K562 (cell line): Measurements from ENCODE around the gene SRRM5. TPM values are rescaled to one million over a fixed set of nuclear protein-coding genes. Genes with fewer than 3 reads are reported as not detected.

Source experiments
- ASH1L ChIP-seq: fragments of 450-650 bp; IDR thresholded peaks from 2 replicates; pipeline ENCODE4 v1.6.1; 2018; ENCODE audit warnings: borderline replicate concordance, mild to moderate bottlenecking, low read depth; ENCODE audit not compliant: partially characterized antibody
- E4F1 ChIP-seq: fragments of 250-450 bp; sonication (Bioruptor Pico); IDR thresholded peaks from 2 replicates; pipeline ENCODE4 v1.5.0; 2021; ENCODE audit warnings: mild to moderate bottlenecking, borderline replicate concordance
- EP400 ChIP-seq: fragments of 450-650 bp; IDR thresholded peaks from 2 replicates; pipeline ENCODE4 v1.6.1; 2017; ENCODE audit warnings: antibody characterized with exemption, mild to moderate bottlenecking, moderate library complexity
- FOXJ2 ChIP-seq: fragments of 200-800 bp; sonication (Bioruptor generic); IDR thresholded peaks from 2 replicates; pipeline ENCODE4 v1.6.1; 2016; ENCODE audit warnings: missing genetic modification characterization, missing compliant biosample characterization
- MNT ChIP-seq, 2 experiments: fragments of 450-650 bp; conservative IDR thresholded peaks; 2 replicates each; pipeline ENCODE4 v1.6.1; 2017; ENCODE audit warnings: mild to moderate bottlenecking in 2 of 2, moderate library complexity in 2 of 2
- MXI1 ChIP-seq: IDR thresholded peaks from 2 replicates; pipeline ENCODE4 v1.6.1; 2011; ENCODE audit warnings: low read depth, mild to moderate bottlenecking, improper control_type of control experiment, low read length
- PML ChIP-seq: IDR thresholded peaks from 2 replicates; pipeline ENCODE4 v1.6.1; 2012; ENCODE audit warnings: low read length, inconsistent platforms
- ZKSCAN3 ChIP-seq: fragments of 250-450 bp; sonication (Bioruptor Pico); IDR thresholded peaks from 2 replicates; pipeline ENCODE4 v1.4.0; 2020
- ZNF3 ChIP-seq: fragments of 250-450 bp; sonication (Bioruptor Pico); IDR thresholded peaks from 2 replicates; pipeline ENCODE4 v1.5.0; 2021; ENCODE audit warnings: mild to moderate bottlenecking, moderate library complexity
- polyA plus RNA-seq, 8 experiments: library from polyadenylated mRNA; depleted of rRNA in 4 of 8; stranded (reverse) in 5 of 8; unstranded in 3 of 8; fragments of >200 nt; fragmentation: Nextera tagmentation in 2 of 8; fragmentation: Illumina TruSeq in 1 of 8; extraction: Ambion mirVana in 2 of 8; extraction: Trizol in 1 of 8; gene quantifications; 2 replicates each; pipeline versions ENCODE4 v1.2.1 to v1.2.3, GENCODE V29; 2011 to 2014; ENCODE audit warnings: inconsistent platforms in 1 of 8, missing spikeins in 1 of 8
- total RNA-seq, 7 experiments: library from RNA; depleted of rRNA in 6 of 7; stranded (reverse); fragments of >200 nt in 6 of 7; fragmentation: Illumina TruSeq in 2 of 7; extraction: Trizol in 2 of 7; gene quantifications; 2 replicates each; pipeline versions ENCODE4 v1.2.1 to v1.2.3, GENCODE V29; 2011 to 2021; ENCODE audit warnings: low replicate concordance in 1 of 7
- TF ChIP-seq, protein P1 (sequence below): fragments of 250-450 bp; sonication (Bioruptor Pico); IDR thresholded peaks from 2 replicates; pipeline ENCODE4 v1.5.1; 2021; ENCODE audit warnings: mild to moderate bottlenecking
- TF ChIP-seq, protein P2 (sequence below), 2 experiments: fragments of 450-650 bp in 1 of 2; sonication (generic) in 1 of 2; formaldehyde crosslinking in 1 of 2; IDR thresholded peaks; 2 replicates each; pipeline versions ENCODE4 v1.7.1 to v1.9.0; 2016 to 2022; ENCODE audit warnings: inconsistent platforms in 1 of 2, mild to moderate bottlenecking in 1 of 2, missing genetic modification reagents in 1 of 2

SRRM5 gene
- total and polyA plus RNA-seq, 9 of the 15 experiments (the other 6 are each of a cell fraction or from before 2014, with no cell fraction given): 0.09 to 0.45 (median 0.18) TPM; not detected in 2

GRCh38 chr19:43575156-43575950, 36.5 kb upstream of the SRRM5 start, which contains the start of the genes PINLYP and XRCC1 (continued):
- TF ChIP-seq, protein P1, sequence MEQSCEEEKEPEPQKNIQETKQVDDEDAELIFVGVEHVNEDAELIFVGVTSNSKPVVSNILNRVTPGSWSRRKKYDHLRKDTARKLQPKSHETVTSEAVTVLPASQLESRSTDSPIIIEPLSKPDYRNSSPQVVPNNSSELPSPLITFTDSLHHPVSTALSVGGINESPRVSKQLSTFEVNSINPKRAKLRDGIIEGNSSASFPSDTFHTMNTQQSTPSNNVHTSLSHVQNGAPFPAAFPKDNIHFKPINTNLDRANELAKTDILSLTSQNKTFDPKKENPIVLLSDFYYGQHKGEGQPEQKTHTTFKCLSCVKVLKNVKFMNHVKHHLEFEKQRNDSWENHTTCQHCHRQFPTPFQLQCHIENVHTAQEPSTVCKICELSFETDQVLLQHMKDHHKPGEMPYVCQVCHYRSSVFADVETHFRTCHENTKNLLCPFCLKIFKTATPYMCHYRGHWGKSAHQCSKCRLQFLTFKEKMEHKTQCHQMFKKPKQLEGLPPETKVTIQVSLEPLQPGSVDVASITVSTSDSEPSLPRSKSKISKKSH: no peak
- TF ChIP-seq, protein P2, sequence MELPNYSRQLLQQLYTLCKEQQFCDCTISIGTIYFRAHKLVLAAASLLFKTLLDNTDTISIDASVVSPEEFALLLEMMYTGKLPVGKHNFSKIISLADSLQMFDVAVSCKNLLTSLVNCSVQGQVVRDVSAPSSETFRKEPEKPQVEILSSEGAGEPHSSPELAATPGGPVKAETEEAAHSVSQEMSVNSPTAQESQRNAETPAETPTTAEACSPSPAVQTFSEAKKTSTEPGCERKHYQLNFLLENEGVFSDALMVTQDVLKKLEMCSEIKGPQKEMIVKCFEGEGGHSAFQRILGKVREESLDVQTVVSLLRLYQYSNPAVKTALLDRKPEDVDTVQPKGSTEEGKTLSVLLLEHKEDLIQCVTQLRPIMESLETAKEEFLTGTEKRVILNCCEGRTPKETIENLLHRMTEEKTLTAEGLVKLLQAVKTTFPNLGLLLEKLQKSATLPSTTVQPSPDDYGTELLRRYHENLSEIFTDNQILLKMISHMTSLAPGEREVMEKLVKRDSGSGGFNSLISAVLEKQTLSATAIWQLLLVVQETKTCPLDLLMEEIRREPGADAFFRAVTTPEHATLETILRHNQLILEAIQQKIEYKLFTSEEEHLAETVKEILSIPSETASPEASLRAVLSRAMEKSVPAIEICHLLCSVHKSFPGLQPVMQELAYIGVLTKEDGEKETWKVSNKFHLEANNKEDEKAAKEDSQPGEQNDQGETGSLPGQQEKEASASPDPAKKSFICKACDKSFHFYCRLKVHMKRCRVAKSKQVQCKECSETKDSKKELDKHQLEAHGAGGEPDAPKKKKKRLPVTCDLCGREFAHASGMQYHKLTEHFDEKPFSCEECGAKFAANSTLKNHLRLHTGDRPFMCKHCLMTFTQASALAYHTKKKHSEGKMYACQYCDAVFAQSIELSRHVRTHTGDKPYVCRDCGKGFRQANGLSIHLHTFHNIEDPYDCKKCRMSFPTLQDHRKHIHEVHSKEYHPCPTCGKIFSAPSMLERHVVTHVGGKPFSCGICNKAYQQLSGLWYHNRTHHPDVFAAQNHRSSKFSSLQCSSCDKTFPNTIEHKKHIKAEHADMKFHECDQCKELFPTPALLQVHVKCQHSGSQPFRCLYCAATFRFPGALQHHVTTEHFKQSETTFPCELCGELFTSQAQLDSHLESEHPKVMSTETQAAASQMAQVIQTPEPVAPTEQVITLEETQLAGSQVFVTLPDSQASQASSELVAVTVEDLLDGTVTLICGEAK (IDR thresholded peaks at IDR 0.05): peak; percentile 48; the same call in 1 of the 2 replicates
- TF ChIP-seq, protein P2 (CRISPR knock-in tag; IDR thresholded peaks at IDR 0.05): no peak
- no peak for TF ChIP-seq ZKSCAN3
- TF ChIP-seq FOXJ2: peak; percentile 77
- no peak for TF ChIP-seq ASH1L
- no peak for TF ChIP-seq ZNF3 (CRISPR knock-in tag)
- TF ChIP-seq PML: no peak; the same call in 1 of the 2 replicates
- no peak for TF ChIP-seq E4F1
- TF ChIP-seq EP400: peak; percentile 41; the same call in 1 of the 2 replicates
- peak in 1 of 2 experiments; percentile 60; a peak in 2 of 4 replicates for TF ChIP-seq MNT (conservative IDR thresholded peaks at IDR 0.05)
- TF ChIP-seq MXI1: peak; percentile 85
